ENCODE measurements around the gene KCTD1.

Gene KCTD1

DNA sequence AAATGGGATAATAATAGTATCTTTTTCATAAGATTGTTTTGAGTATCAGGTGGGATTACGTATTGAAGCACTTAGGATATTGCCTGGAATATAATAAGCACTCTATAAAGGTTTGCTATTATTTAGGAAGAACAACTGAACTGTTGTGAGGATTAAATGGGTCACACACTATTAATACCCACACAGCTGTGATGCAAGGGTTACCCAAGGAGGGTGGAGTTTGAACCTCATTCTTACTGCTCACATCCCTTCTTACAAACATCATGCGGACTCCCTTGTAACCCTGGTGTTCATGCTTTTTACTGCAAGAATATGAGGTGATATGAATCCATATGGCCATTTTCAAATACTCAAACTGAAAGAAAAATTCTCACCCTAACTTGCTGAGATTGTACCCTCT is 113.5 kb downstream of the KCTD1 start:
- no peaks in the 10 kb centered on the region for H3K9me3 ChIP-seq (ENCODE audit: insufficient read depth, low read length)
- TF ChIP-seq ZNF274 (IDR thresholded peaks at IDR 0.05; ENCODE audit: low read depth, low read length) (no peak), SUZ12 (IDR thresholded peaks at IDR 0.05; ENCODE audit: extremely low read depth, insufficient read depth, insufficient read length) (no peak), YY1 (IDR thresholded peaks at IDR 0.05; ENCODE audit: insufficient read depth, insufficient read length) (no peak)
- H3K9ac ChIP-seq (ENCODE audit: insufficient read length, low read depth) = no peak overlapping the region
- no peaks in the 10 kb centered on the region for H3K4me1 ChIP-seq (ENCODE audit: insufficient read depth, insufficient read length)
- H3K27me3 ChIP-seq (ENCODE audit: insufficient read depth, insufficient read length) = no peaks in the 10 kb centered on the region
- DNase-seq (ENCODE audit: low read depth, low spot score) = no peak
- H3K36me3 ChIP-seq (ENCODE audit: insufficient read depth, insufficient read length, low read length) = no peaks in the 10 kb centered on the region
- H3K4me3 ChIP-seq (ENCODE audit: insufficient read length, low read depth) = no peak overlapping the region

GRCh38 chr18:26432651-26433424 is 115.5 kb downstream of the KCTD1 start:
- no peak overlapping the region for H3K4me3 ChIP-seq (ENCODE audit: insufficient read length, low read depth)
- H3K9me3 ChIP-seq (ENCODE audit: insufficient read depth, low read length) = no peaks in the 10 kb centered on the region
- DNase-seq (ENCODE audit: low read depth, low spot score) = no peak
- TF ChIP-seq YY1 (IDR thresholded peaks at IDR 0.05; ENCODE audit: insufficient read depth, insufficient read length) (no peak), SUZ12 (IDR thresholded peaks at IDR 0.05; ENCODE audit: extremely low read depth, insufficient read depth, insufficient read length) (no peak), ZNF274 (IDR thresholded peaks at IDR 0.05; ENCODE audit: low read depth, low read length) (no peak)
- H3K27me3 ChIP-seq (ENCODE audit: insufficient read depth, insufficient read length) = no peaks in the 10 kb centered on the region
- H3K36me3 ChIP-seq (ENCODE audit: insufficient read depth, insufficient read length, low read length) = no peaks in the 10 kb centered on the region
- no peaks in the 10 kb centered on the region for H3K4me1 ChIP-seq (ENCODE audit: insufficient read depth, insufficient read length)
- no peak overlapping the region for H3K9ac ChIP-seq (ENCODE audit: insufficient read length, low read depth)

DNA sequence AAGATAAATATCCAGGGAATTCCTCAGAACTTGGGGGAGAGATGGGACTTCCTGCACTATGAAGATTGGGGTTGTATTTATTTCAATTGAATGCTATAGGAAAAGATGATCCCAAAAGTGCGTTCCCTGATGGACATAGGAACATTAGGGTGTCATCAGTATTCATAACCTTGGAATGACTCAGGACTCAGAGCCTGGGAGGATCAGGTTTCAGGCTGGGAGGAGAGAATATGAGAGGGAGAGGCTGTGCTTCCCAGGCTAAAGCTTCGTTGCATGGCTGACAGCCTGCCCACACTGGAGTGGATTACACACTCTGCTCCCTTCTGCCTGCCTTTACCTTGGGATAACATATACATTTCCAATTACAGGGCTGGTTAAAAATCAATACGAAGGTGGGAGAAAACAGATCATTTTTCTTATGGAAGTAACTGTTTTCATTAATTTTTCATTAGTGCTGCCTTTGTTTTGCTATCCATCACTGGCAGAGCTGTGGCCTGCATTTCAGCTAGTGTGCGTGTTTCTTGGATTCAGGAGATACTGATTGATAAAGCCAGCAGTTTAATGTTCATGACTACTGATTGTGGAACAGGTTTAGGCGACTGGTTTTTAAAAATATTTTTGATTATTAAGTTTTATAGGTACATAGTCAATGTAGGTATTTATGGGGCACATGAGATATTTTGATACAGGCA is 118.7 kb downstream of the KCTD1 start:
- TF ChIP-seq SUZ12 (IDR thresholded peaks at IDR 0.05; ENCODE audit: extremely low read depth, insufficient read depth, insufficient read length) (no peak), YY1 (IDR thresholded peaks at IDR 0.05; ENCODE audit: insufficient read depth, insufficient read length) (no peak), ZNF274 (IDR thresholded peaks at IDR 0.05; ENCODE audit: low read depth, low read length) (no peak)
- no peaks in the 10 kb centered on the region for H3K27me3 ChIP-seq (ENCODE audit: insufficient read depth, insufficient read length)
- no peaks in the 10 kb centered on the region for H3K4me1 ChIP-seq (ENCODE audit: insufficient read depth, insufficient read length)
- no peak for DNase-seq (ENCODE audit: low read depth, low spot score)
- H3K36me3 ChIP-seq (ENCODE audit: insufficient read depth, insufficient read length, low read length) = no peaks in the 10 kb centered on the region
- H3K4me3 ChIP-seq (ENCODE audit: insufficient read length, low read depth) = no peak overlapping the region
- H3K9me3 ChIP-seq (ENCODE audit: insufficient read depth, low read length) = no peaks in the 10 kb centered on the region
- no peak overlapping the region for H3K9ac ChIP-seq (ENCODE audit: insufficient read length, low read depth)

GRCh38 chr18:26425148-26425531 is 123.2 kb downstream of the KCTD1 start:
- Histone ChIP-seq H3K4me1 (ENCODE audit: insufficient read depth, insufficient read length) (no peaks in the 10 kb centered on the region), H3K9me3 (ENCODE audit: insufficient read depth, low read length) (no peaks in the 10 kb centered on the region), H3K4me3 (ENCODE audit: insufficient read length, low read depth) (no peak overlapping the region), H3K36me3 (ENCODE audit: insufficient read depth, insufficient read length, low read length) (no peaks in the 10 kb centered on the region), H3K9ac (ENCODE audit: insufficient read length, low read depth) (no peak overlapping the region), H3K27me3 (ENCODE audit: insufficient read depth, insufficient read length) (no peaks in the 10 kb centered on the region)
- no peak for TF ChIP-seq ZNF274 (IDR thresholded peaks at IDR 0.05; ENCODE audit: low read depth, low read length)
- no peak for TF ChIP-seq SUZ12 (IDR thresholded peaks at IDR 0.05; ENCODE audit: extremely low read depth, insufficient read depth, insufficient read length)
- no peak for TF ChIP-seq YY1 (IDR thresholded peaks at IDR 0.05; ENCODE audit: insufficient read depth, insufficient read length)
- no peak for DNase-seq (ENCODE audit: low read depth, low spot score)

- Histone ChIP-seq H3K9ac (ENCODE audit: insufficient read length, low read depth) (no peak overlapping the region), H3K4me3 (ENCODE audit: insufficient read length, low read depth) (no peak overlapping the region)
- TF ChIP-seq ZNF274 (IDR thresholded peaks at IDR 0.05; ENCODE audit: low read depth, low read length) = no peak
- no peak for TF ChIP-seq YY1 (IDR thresholded peaks at IDR 0.05; ENCODE audit: insufficient read depth, insufficient read length)
- no peak for TF ChIP-seq SUZ12 (IDR thresholded peaks at IDR 0.05; ENCODE audit: extremely low read depth, insufficient read depth, insufficient read length)
Observed at GRCh38 chr18:26424428-26425147, 123.8 kb downstream of the KCTD1 start.

GRCh38 chr18:26422472-26423162 is 125.7 kb downstream of the KCTD1 start:
- no peaks in the 10 kb centered on the region for H3K4me1 ChIP-seq (ENCODE audit: insufficient read depth, insufficient read length)
- H3K9ac ChIP-seq (ENCODE audit: insufficient read length, low read depth) = no peak overlapping the region
- no peak overlapping the region for H3K4me3 ChIP-seq (ENCODE audit: insufficient read length, low read depth)
- TF ChIP-seq ZNF274 (IDR thresholded peaks at IDR 0.05; ENCODE audit: low read depth, low read length) (no peak), YY1 (IDR thresholded peaks at IDR 0.05; ENCODE audit: insufficient read depth, insufficient read length) (no peak), SUZ12 (IDR thresholded peaks at IDR 0.05; ENCODE audit: extremely low read depth, insufficient read depth, insufficient read length) (no peak)
- DNase-seq (ENCODE audit: low read depth, low spot score) = no peak
- H3K9me3 ChIP-seq (ENCODE audit: insufficient read depth, low read length) = no peaks in the 10 kb centered on the region
- no peaks in the 10 kb centered on the region for H3K36me3 ChIP-seq (ENCODE audit: insufficient read depth, insufficient read length, low read length)
- no peaks in the 10 kb centered on the region for H3K27me3 ChIP-seq (ENCODE audit: insufficient read depth, insufficient read length)

More at GRCh38 chr18:26424428-26425147, 123.8 kb downstream of the KCTD1 start:
- Histone ChIP-seq H3K36me3 (ENCODE audit: insufficient read depth, insufficient read length, low read length) (no peaks in the 10 kb centered on the region), H3K9me3 (ENCODE audit: insufficient read depth, low read length) (no peaks in the 10 kb centered on the region), H3K27me3 (ENCODE audit: insufficient read depth, insufficient read length) (no peaks in the 10 kb centered on the region), H3K4me1 (ENCODE audit: insufficient read depth, insufficient read length) (no peaks in the 10 kb centered on the region)
- DNase-seq (ENCODE audit: low read depth, low spot score) = no peak
